Lower leg skin (tissue), 4 donors: Measurements from ENCODE around the gene CYLD. TPM values are rescaled to one million over a fixed set of nuclear protein-coding genes. Genes with fewer than 3 reads are reported as not detected.
A peak's percentile ranks its signal among the peaks of the same experiment; 100 is the strongest.

Experiments
- DNase-seq, 2 donors: peaks; one replicate each; pipeline ENCODE4 v3.0.0-alpha.2; 2019; ENCODE audit warnings: low spot score in 2 of 2
- H3K4me3 ChIP-seq: fragments of 200-600 bp; sonication (generic); 2 replicates; pipeline ENCODE4 v1.5.1; 2017; ENCODE audit warnings: mild to moderate bottlenecking, low read depth; ENCODE audit not compliant: poor library complexity, severe bottlenecking
- CTCF ChIP-seq, 3 donors: fragments of 450-650 bp; IDR thresholded peaks; one replicate each; pipeline ENCODE4 v1.5.1; 2016; ENCODE audit warnings: antibody characterized with exemption in 3 of 3, mild to moderate bottlenecking in 3 of 3, moderate library complexity in 2 of 3
- POLR2A ChIP-seq, 2 donors: fragments of 450-650 bp; IDR thresholded peaks; one replicate each; pipeline ENCODE4 v1.6.1; 2016 to 2017; ENCODE audit warnings: antibody characterized with exemption in 2 of 2, mild to moderate bottlenecking in 1 of 2, moderate library complexity in 1 of 2
- WGBS, 2 donors: methylation state at CpG; one replicate each; pipeline ENCODE4 v1.1.5; 2018; 5-methylcytosine and 5-hydroxymethylcytosine counted together
- intact Hi-C: fragments of 100-400 bp; cut with DNase I; formaldehyde crosslinking; loops from one replicate; pipeline ENCODE4 v1.15.0; 2023; ENCODE audit warnings: low total_unique reads
- total RNA-seq, 4 donors: library from RNA; depleted of rRNA; stranded (reverse); fragments of >200 nt; gene quantifications; one replicate each; pipeline ENCODE4 v1.1.0, GENCODE V29; 2016

Gene CYLD
- total RNA-seq, 4 donors from 2014 or later = 35.8 to 50.3 (median 41.8) TPM

GRCh38 chr16:50699326-50700159 is 42.3 kb upstream of the CYLD start:
- peak; percentile 68 to 89 for DNase-seq
- TF ChIP-seq POLR2A (IDR thresholded peaks at IDR 0.05) (no peak), CTCF (IDR thresholded peaks at IDR 0.05) (no peak)
- WGBS, 2 donors = 67 to 85% methylated on average over 12 to 19 of the region's 19 CpGs
- intact Hi-C loops = no loop called here
- no peak overlapping the region for H3K4me3 ChIP-seq

GRCh38 chr16:50702725-50703124 is 39.2 kb upstream of the CYLD start:
- 88 to 89% methylated on average over 3 of the region's 3 CpGs for WGBS, 2 donors
- TF ChIP-seq POLR2A (IDR thresholded peaks at IDR 0.05) (no peak), CTCF (IDR thresholded peaks at IDR 0.05) (no peak)
- DNase-seq = no peak
- intact Hi-C loops = no loop called here
- H3K4me3 ChIP-seq = no peak overlapping the region

GRCh38 chr16:50704245-50704644 is 37.6 kb upstream of the CYLD start:
- TF ChIP-seq CTCF (IDR thresholded peaks at IDR 0.05) (no peak), POLR2A (IDR thresholded peaks at IDR 0.05) (no peak)
- WGBS, 2 donors = 95 to 100% methylated on average over 1 of the region's 1 CpG
- H3K4me3 ChIP-seq = no peak overlapping the region
- intact Hi-C loops = no loop called here
- no peak for DNase-seq

GRCh38 chr16:50705436-50706110 is 36.3 kb upstream of the CYLD start:
- no peak for DNase-seq
- intact Hi-C loops = no loop called here

GRCh38 chr16:50706250-50706649 is 35.6 kb upstream of the CYLD start:
- DNase-seq = no peak
- TF ChIP-seq CTCF (IDR thresholded peaks at IDR 0.05) (no peak), POLR2A (IDR thresholded peaks at IDR 0.05) (no peak)
- intact Hi-C loops = no loop called here
- 67 to 70% methylated on average over 3 of the region's 3 CpGs for WGBS, 2 donors
- H3K4me3 ChIP-seq = no peak overlapping the region

More at GRCh38 chr16:50705436-50706110, 36.3 kb upstream of the CYLD start:
- TF ChIP-seq CTCF (IDR thresholded peaks at IDR 0.05) (no peak), POLR2A (IDR thresholded peaks at IDR 0.05) (no peak)
- no peak overlapping the region for H3K4me3 ChIP-seq
- WGBS, 2 donors = 68 to 77% methylated on average over 5 of the region's 5 CpGs
